K562 (cell line): Measurements from ENCODE around the gene EMILIN3. TPM values are rescaled to one million over a fixed set of nuclear protein-coding genes. Genes with fewer than 3 reads are reported as not detected.

Experiments used
- ATAC-seq: fragments of 200-7000 bp; cut with Tn5 transposase; 3 replicates; pipeline ENCODE4 v1.9.1; 2020; ENCODE audit warnings: moderate library complexity
- BruUV-seq: library from RNA; stranded (reverse); fragments of 400-500 nt; replicated peaks from 2 replicates; lab custom pipeline; 2021; lab: Mats Ljungman, UMichigan
- CTCF ChIA-PET: fragments of 300-600 bp; formaldehyde crosslinking; extraction: SDS; loops from one replicate; lab custom pipeline; 2021; ENCODE audit warnings: low intra/inter-chr PET ratio; lab: Yijun Ruan, JAX
- POLR2A ChIA-PET: fragments of 300-600, 350-650 bp; sonication (Branson Sonifier 250); formaldehyde crosslinking; extraction: SDS; loops from one replicate; lab custom pipeline; 2021; ENCODE audit warnings: antibody characterized with exemption, inconsistent platforms; lab: Yijun Ruan, JAX
- DNase-seq, 4 experiments: peaks; one replicate each; pipeline versions ENCODE4 v3.0.0 to v3.0.0-alpha.2; 2011 to 2018; ENCODE audit warnings: low spot score in 3 of 4, mixed read lengths in 3 of 4; ENCODE audit errors: extremely low read depth in 1 of 4
- FAIRE-seq: peaks from 2 replicates; lab custom pipeline; 2011; peaks lifted over from hg19 to GRCh38; lab: Jason Lieb, UNC
- H2AFZ ChIP-seq: 2 replicates; pipeline ENCODE4 v1.6.0; 2011; ENCODE audit warnings: low read depth, low read length, control low read depth, inconsistent platforms
- H3K27ac ChIP-seq: fragments of 200-600 bp; 3 replicates; pipeline ENCODE4 v1.8.0; 2011; ENCODE audit warnings: low read depth, mild to moderate bottlenecking, control low read depth, inconsistent platforms, low read length, moderate library complexity, mixed read lengths; ENCODE audit errors: extremely low read depth
- H3K27me3 ChIP-seq, 2 experiments: fragments of 300-600 bp in 1 of 2; 2 replicates in 1 of 2; 3 replicates in 1 of 2; pipeline versions ENCODE4 v1.6.0 to v1.8.0; 2011; ENCODE audit warnings: inconsistent platforms in 2 of 2, low read length in 2 of 2, mild to moderate bottlenecking in 1 of 2, mixed read lengths in 1 of 2, moderate library complexity in 1 of 2; ENCODE audit not compliant: control insufficient read depth in 2 of 2, insufficient read depth in 2 of 2
- H3K36me3 ChIP-seq: fragments of 300-600 bp; 3 replicates; pipeline ENCODE4 v1.8.0; 2011; ENCODE audit warnings: mild to moderate bottlenecking, low read length, inconsistent platforms; ENCODE audit not compliant: control insufficient read depth, insufficient read depth
- H3K4me1 ChIP-seq, 2 experiments: fragments of 200-600 bp in 1 of 2; replicated peaks in 1 of 2; 2 replicates in 1 of 2; 3 replicates in 1 of 2; pipeline versions ENCODE4 v1.5.1 to v1.8.0; 2011; ENCODE audit warnings: inconsistent platforms in 2 of 2, low read length in 2 of 2, mild to moderate bottlenecking in 1 of 2, mixed read lengths in 1 of 2, moderate library complexity in 1 of 2; ENCODE audit not compliant: control insufficient read depth in 2 of 2, insufficient read depth in 2 of 2
- H3K4me2 ChIP-seq: 2 replicates; pipeline ENCODE4 v1.6.1; 2011; ENCODE audit warnings: low read length, control low read depth, inconsistent platforms, mixed read lengths; ENCODE audit not compliant: insufficient read depth
- H3K4me3 ChIP-seq: fragments of 200-600 bp; sonication (generic), shearing (Covaris generic); 2 replicates; pipeline ENCODE4 v1.5.1; 2016; ENCODE audit warnings: control low read depth, inconsistent platforms
- H3K79me2 ChIP-seq: fragments of 200-600 bp; 3 replicates; pipeline ENCODE4 v1.8.0; 2011; ENCODE audit warnings: low read length, inconsistent platforms; ENCODE audit not compliant: control insufficient read depth, insufficient read depth
- H3K9ac ChIP-seq, 2 experiments: 2 replicates each; pipeline versions ENCODE4 v1.6.0 to v1.6.1; 2011; ENCODE audit warnings: low read depth in 2 of 2, low read length in 2 of 2, control low read depth in 1 of 2, inconsistent platforms in 1 of 2, mild to moderate bottlenecking in 1 of 2, mixed read lengths in 1 of 2; ENCODE audit not compliant: insufficient read depth in 1 of 2
- H3K9me1 ChIP-seq: one replicate; pipeline ENCODE4 v1.6.0; 2011; ENCODE audit warnings: inconsistent platforms, mild to moderate bottlenecking, low read length, moderate library complexity; ENCODE audit not compliant: control insufficient read depth, insufficient read depth
- H3K9me3 ChIP-seq: replicated peaks from 2 replicates; pipeline ENCODE4 v1.5.1; 2011; ENCODE audit warnings: low read depth, low read length, inconsistent platforms; ENCODE audit not compliant: control insufficient read depth, insufficient read depth
- H4K20me1 ChIP-seq: replicated peaks from 2 replicates; pipeline ENCODE4 v1.6.1; 2011; ENCODE audit warnings: low read length, inconsistent platforms, mixed read lengths; ENCODE audit not compliant: control insufficient read depth, insufficient read depth
- ESRRA ChIP-seq: fragments of 450-650 bp; IDR thresholded peaks from 2 replicates; pipeline ENCODE4 v1.6.1; 2014; ENCODE audit warnings: low read depth, mild to moderate bottlenecking, moderate library complexity, borderline replicate concordance
- ETS2 ChIP-seq: IDR thresholded peaks from 2 replicates; pipeline ENCODE4 v1.6.1; 2016; ENCODE audit warnings: borderline replicate concordance, missing genetic modification characterization, mild to moderate bottlenecking, moderate library complexity, missing compliant biosample characterization; ENCODE audit not compliant: poor library complexity, severe bottlenecking
- GATAD2A ChIP-seq: fragments of 450-650 bp; IDR thresholded peaks from 2 replicates; pipeline ENCODE4 v1.6.1; 2017
- IRF2 ChIP-seq: sonication (generic); formaldehyde crosslinking; IDR thresholded peaks from 2 replicates; pipeline ENCODE4 v1.8.1; 2022; ENCODE audit warnings: mild to moderate bottlenecking, missing genetic modification reagents
- JUND ChIP-seq, 2 experiments: IDR thresholded peaks; 2 replicates in 1 of 2; 3 replicates in 1 of 2; pipeline ENCODE4 v1.6.1; 2011; ENCODE audit warnings: borderline replicate concordance in 2 of 2, low read depth in 2 of 2, low read length in 2 of 2, improper control_type of control experiment in 1 of 2, missing biosample characterization in 1 of 2, missing genetic modification characterization in 1 of 2, missing genetic modification reagents in 1 of 2
- KAT7 ChIP-seq: sonication (generic); formaldehyde crosslinking; IDR thresholded peaks from 2 replicates; pipeline ENCODE4 v1.8.0; 2022; ENCODE audit warnings: missing genetic modification reagents, mild to moderate bottlenecking, borderline replicate concordance
- KHSRP ChIP-seq: fragments of 450-650 bp; IDR thresholded peaks from 2 replicates; pipeline ENCODE4 v1.6.1; 2017
- MNT ChIP-seq, 2 experiments: fragments of 450-650 bp; conservative IDR thresholded peaks; 2 replicates each; pipeline ENCODE4 v1.6.1; 2017; ENCODE audit warnings: mild to moderate bottlenecking in 2 of 2, moderate library complexity in 2 of 2
- SMAD4 ChIP-seq: fragments of 250-450 bp; sonication (Bioruptor Pico); conservative IDR thresholded peaks from 2 replicates; pipeline ENCODE4 v1.8.0; 2021; ENCODE audit warnings: inconsistent platforms, mild to moderate bottlenecking, moderate library complexity
- SOX6 ChIP-seq: fragments of 450-650 bp; IDR thresholded peaks from 2 replicates; pipeline ENCODE4 v1.6.1; 2014; ENCODE audit warnings: mild to moderate bottlenecking
- ZC3H11A ChIP-seq: IDR thresholded peaks from 2 replicates; pipeline ENCODE4 v1.6.1; 2012; ENCODE audit warnings: low read depth, low read length, improper control_type of control experiment
- ZKSCAN8 ChIP-seq: fragments of 200-800 bp; sonication (Bioruptor generic); IDR thresholded peaks from 2 replicates; pipeline ENCODE4 v1.6.1; 2016; ENCODE audit warnings: missing genetic modification characterization, missing compliant biosample characterization
- ZNF253 ChIP-seq: fragments of 250-450 bp; sonication (Bioruptor Pico); conservative IDR thresholded peaks from 2 replicates; pipeline ENCODE4 v1.6.1; 2021; ENCODE audit warnings: mild to moderate bottlenecking
- WGBS: fragments of 100-300 bp; shearing (Covaris generic); methylation state at CpG from one replicate; pipeline ENCODE4 v1.1.6; 2016; ENCODE audit warnings: low coverage, mixed read lengths; ENCODE audit not compliant: insufficient coverage; ENCODE audit errors: missing lambda C conversion rate; 5-methylcytosine and 5-hydroxymethylcytosine counted together
- in situ Hi-C: fragments of 300-500 bp; cut with MboI; formaldehyde crosslinking; loops from 4 replicates; pipeline ENCODE4 v1.15.0; 2018; ENCODE audit warnings: inconsistent platforms, mixed read lengths
- intact Hi-C: fragments of 100-400 bp; cut with micrococcal nuclease; formaldehyde crosslinking; loops from 2 replicates; pipeline ENCODE4 v1.14.2; 2022
- polyA plus RNA-seq, 8 experiments: library from polyadenylated mRNA; depleted of rRNA in 4 of 8; stranded (reverse) in 5 of 8; unstranded in 3 of 8; fragments of >200 nt; fragmentation: Nextera tagmentation in 2 of 8; fragmentation: Illumina TruSeq in 1 of 8; extraction: Ambion mirVana in 2 of 8; extraction: Trizol in 1 of 8; gene quantifications; 2 replicates each; pipeline versions ENCODE4 v1.2.1 to v1.2.3, GENCODE V29; 2011 to 2014; ENCODE audit warnings: inconsistent platforms in 1 of 8, missing spikeins in 1 of 8
- total RNA-seq, 7 experiments: library from RNA; depleted of rRNA in 6 of 7; stranded (reverse); fragments of >200 nt in 6 of 7; fragmentation: Illumina TruSeq in 2 of 7; extraction: Trizol in 2 of 7; gene quantifications; 2 replicates each; pipeline versions ENCODE4 v1.2.1 to v1.2.3, GENCODE V29; 2011 to 2021; ENCODE audit warnings: low replicate concordance in 1 of 7
- TF ChIP-seq, protein P1 (sequence below): sonication (generic); IDR thresholded peaks from 2 replicates; pipeline ENCODE4 v1.6.1; 2016

The EMILIN3 gene
- total and polyA plus RNA-seq, 9 of the 15 experiments (the other 6 are each of a cell fraction or from before 2014, with no cell fraction given) = 0.01 to 0.07 TPM; not detected in 7

- no peaks in the 10 kb centered on the region for H3K9me1 ChIP-seq
- TSS peak; percentile 67 for BruUV-seq
- ChIA-PET CTCF (no interaction called here), POLR2A (interaction anchor here (0.6 to 2.4 kb wide), 5 partner anchors 9 to 258 kb away, joined by 3 to 10 read pairs (median 3); no protein-coding TSS in a partner anchor)
- intact Hi-C loops (no loop called here), in situ Hi-C loops (no loop called here)
- no peaks in the 10 kb centered on the region for H4K20me1 ChIP-seq
- peak overlapping the region; percentile 85; the same call in 1 of the 2 replicates for H2AFZ ChIP-seq
- ATAC-seq = no peak
- peak overlapping the region; percentile 60; the same call in 2 of the 3 replicates for H3K27ac ChIP-seq
- no peaks in the 10 kb centered on the region for H3K9me3 ChIP-seq
- H3K9ac ChIP-seq = peak overlapping the region in 1 of 2 experiments; percentile 67; a peak in 2 of 4 replicates
- H3K4me3 ChIP-seq = peak overlapping the region; percentile 93
- WGBS = 58% methylated on average over 6 of the region's 6 CpGs
- H3K79me2 ChIP-seq = peaks cover 34% of the 10 kb centered on the region
- no peaks in the 10 kb centered on the region for H3K27me3 ChIP-seq
- TF ChIP-seq ZNF253 (CRISPR knock-in tag) = no peak
- TF ChIP-seq SMAD4 = no peak
- no peak for TF ChIP-seq KHSRP
- TF ChIP-seq ESRRA = no peak
- H3K4me2 ChIP-seq = peak overlapping the region; percentile 92
- peaks cover 5 to 17% of the 10 kb centered on the region in 2 experiments; a peak in 4 of 5 replicates for H3K4me1 ChIP-seq
- no peak for DNase-seq
- peaks cover 5% of the 10 kb centered on the region; the same call in 1 of the 3 replicates for H3K36me3 ChIP-seq
- FAIRE-seq = peak; percentile 55
Observed at GRCh38 chr20:41316051-41316450, 50.6 kb downstream of the EMILIN3 start.

GRCh38 chr20:41314386-41314785, 52.2 kb downstream of the EMILIN3 start:
- Histone ChIP-seq H4K20me1 (no peaks in the 10 kb centered on the region), H3K4me2 (no peak overlapping the region), H3K9me3 (no peaks in the 10 kb centered on the region), H3K27me3 (no peaks in the 10 kb centered on the region), H3K9ac (no peak overlapping the region), H3K4me1 (peaks cover 7 to 27% of the 10 kb centered on the region in 2 experiments; a peak in 4 of 5 replicates), H2AFZ (no peak overlapping the region), H3K4me3 (no peak overlapping the region), H3K9me1 (no peaks in the 10 kb centered on the region), H3K27ac (no peak overlapping the region), H3K79me2 (peaks cover 36% of the 10 kb centered on the region), H3K36me3 (peaks cover 5% of the 10 kb centered on the region; the same call in 1 of the 3 replicates)
- intact Hi-C loops (no loop called here), in situ Hi-C loops (no loop called here)
- DNase-seq = no peak
- 80% methylated on average over 2 of the region's 2 CpGs for WGBS
- BruUV-seq = no TSS peak
- POLR2A ChIA-PET = interaction anchor here (1.6 kb wide), 1 partner anchor 13 kb away, joined by 4 read pairs; no protein-coding TSS in a partner anchor
- no peak for FAIRE-seq
- CTCF ChIA-PET = no interaction called here
- ATAC-seq = no peak
- TF ChIP-seq, protein P1, sequence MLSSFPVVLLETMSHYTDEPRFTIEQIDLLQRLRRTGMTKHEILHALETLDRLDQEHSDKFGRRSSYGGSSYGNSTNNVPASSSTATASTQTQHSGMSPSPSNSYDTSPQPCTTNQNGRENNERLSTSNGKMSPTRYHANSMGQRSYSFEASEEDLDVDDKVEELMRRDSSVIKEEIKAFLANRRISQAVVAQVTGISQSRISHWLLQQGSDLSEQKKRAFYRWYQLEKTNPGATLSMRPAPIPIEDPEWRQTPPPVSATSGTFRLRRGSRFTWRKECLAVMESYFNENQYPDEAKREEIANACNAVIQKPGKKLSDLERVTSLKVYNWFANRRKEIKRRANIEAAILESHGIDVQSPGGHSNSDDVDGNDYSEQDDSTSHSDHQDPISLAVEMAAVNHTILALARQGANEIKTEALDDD = no peak
- no peak for TF ChIP-seq KAT7
- TF ChIP-seq GATAD2A = no peak
- TF ChIP-seq ZC3H11A = no peak
- no peak for TF ChIP-seq SOX6
- TF ChIP-seq ZKSCAN8 (CRISPR knock-in tag) = no peak
- TF ChIP-seq JUND (IDR thresholded peaks at IDR 0.05; ENCODE audit: borderline replicate concordance, low read depth, low read length) = no peak
- TF ChIP-seq JUND (tag; IDR thresholded peaks at IDR 0.05; ENCODE audit: borderline replicate concordance, low read depth, low read length) = no peak
- TF ChIP-seq IRF2 = no peak
- TF ChIP-seq MNT (conservative IDR thresholded peaks at IDR 0.05) = no peak
- no peak for TF ChIP-seq ETS2 (tag)
